Adrenal gland (tissue), 12 donors: ENCODE measurements around the gene WWP2. TPM values are rescaled to one million over a fixed set of nuclear protein-coding genes. Genes with fewer than 3 reads are reported as not detected.

Experiments used
- DNase-seq, 7 donors: peaks; one replicate each; pipeline ENCODE4 v3.0.0-alpha.2; 2019 to 2020
- H3K27ac ChIP-seq, 5 donors: fragments of 200-600 bp; sonication (generic) in 4 of 5; 1 replicate in 3 of 5; 2 replicates in 2 of 5; pipeline versions ENCODE4 v1.5.1 to v1.8.0; 2016 to 2020; ENCODE audit warnings: mild to moderate bottlenecking in 1 of 5
- H3K27me3 ChIP-seq: fragments of 200-600 bp; 2 replicates; pipeline ENCODE4 v1.8.0; 2021
- H3K36me3 ChIP-seq, 2 donors: fragments of 200-600 bp; replicated peaks in 1 of 2; 1 replicate in 1 of 2; 2 replicates in 1 of 2; pipeline versions ENCODE4 v1.5.1 to v1.8.0; 2018 to 2022
- H3K4me1 ChIP-seq, 2 donors: fragments of 200-600 bp; replicated peaks in 1 of 2; 1 replicate in 1 of 2; 2 replicates in 1 of 2; pipeline versions ENCODE4 v1.5.1 to v1.8.0; 2018 to 2021
- H3K4me3 ChIP-seq, 4 donors: fragments of 200-600 bp; sonication (generic) in 3 of 4; one replicate each; pipeline ENCODE4 v1.5.1; 2016 to 2018
- H3K9me3 ChIP-seq, 3 donors: fragments of 200-600 bp; sonication (generic) in 1 of 3; replicated peaks in 1 of 3; 1 replicate in 2 of 3; 2 replicates in 1 of 3; pipeline versions ENCODE4 v1.5.1 to v1.8.0; 2016 to 2021
- POLR2A ChIP-seq, 2 donors: fragments of 450-650 bp; IDR thresholded peaks; one replicate each; pipeline ENCODE4 v1.6.1; 2017; ENCODE audit warnings: antibody characterized with exemption in 2 of 2, mild to moderate bottlenecking in 2 of 2, moderate library complexity in 1 of 2
- WGBS, 4 donors: extraction: QIAGEN DNeasy Blood & Tissue Kit in 2 of 4; methylation state at CpG; one replicate each; pipeline versions ENCODE4 v1.1.5 to v1.1.7; 2013 to 2017; 5-methylcytosine and 5-hydroxymethylcytosine counted together
- intact Hi-C, 2 donors: fragments of 100-400 bp; cut with DNase I; formaldehyde crosslinking; loops; one replicate each; pipeline versions ENCODE4 v1.14.1 to v1.15.0; 2022 to 2023
- polyA plus RNA-seq, 3 donors: library from polyadenylated mRNA; stranded (reverse); fragments of 200-250 nt in 2 of 3; fragments of 350-450 nt in 1 of 3; fragmentation: Illumina TruSeq in 1 of 3; extraction: RNeasy Lipid Tissue Mini Kit (QIAGEN cat#74804) in 1 of 3; gene quantifications; one replicate each; pipeline ENCODE4 v1.2.3, GENCODE V29; 2013 to 2014
- total RNA-seq, 9 donors: library from RNA; depleted of rRNA in 4 of 9; stranded (reverse); fragments of >200 nt in 4 of 9; fragments of 120-200 nt in 1 of 9; fragmentation: NEBNext Ultra II Directional in 1 of 9; extraction: Animal tissue kit (Norgen Biotek cat#: 25700) in 1 of 9; gene quantifications; one replicate each; pipeline versions ENCODE4 v1.1.0 to v1.2.4, GENCODE V29; 2013 to 2023
- TF ChIP-seq, protein P1 (sequence below), 6 experiments: fragments of 450-650 bp in 4 of 6; fragments of 200-600 bp in 2 of 6; sonication (generic) in 1 of 6; IDR thresholded peaks; 1 replicate in 5 of 6; 2 replicates in 1 of 6; pipeline versions ENCODE4 v1.5.1 to v1.8.0; 2016 to 2021; ENCODE audit warnings: antibody characterized with exemption in 6 of 6, mild to moderate bottlenecking in 2 of 6, moderate library complexity in 1 of 6
- donor health status: healthy with polysubstance abuse.
- donor health status: Bipolar disorder and iron deficiency.
- donor health status: DM: yes; HTN: yes; CAD: no.
- donor health status: DM: no; HTN: no; CAD: no.
- donor health status: DM: no; HTN: no; CAD: no.
- donor health status: DM: yes; HTN: yes; CAD: no.

The WWP2 gene
- total and polyA plus RNA-seq, 12 donors, result 28.3 to 99.8 (median 72.0) TPM

DNA sequence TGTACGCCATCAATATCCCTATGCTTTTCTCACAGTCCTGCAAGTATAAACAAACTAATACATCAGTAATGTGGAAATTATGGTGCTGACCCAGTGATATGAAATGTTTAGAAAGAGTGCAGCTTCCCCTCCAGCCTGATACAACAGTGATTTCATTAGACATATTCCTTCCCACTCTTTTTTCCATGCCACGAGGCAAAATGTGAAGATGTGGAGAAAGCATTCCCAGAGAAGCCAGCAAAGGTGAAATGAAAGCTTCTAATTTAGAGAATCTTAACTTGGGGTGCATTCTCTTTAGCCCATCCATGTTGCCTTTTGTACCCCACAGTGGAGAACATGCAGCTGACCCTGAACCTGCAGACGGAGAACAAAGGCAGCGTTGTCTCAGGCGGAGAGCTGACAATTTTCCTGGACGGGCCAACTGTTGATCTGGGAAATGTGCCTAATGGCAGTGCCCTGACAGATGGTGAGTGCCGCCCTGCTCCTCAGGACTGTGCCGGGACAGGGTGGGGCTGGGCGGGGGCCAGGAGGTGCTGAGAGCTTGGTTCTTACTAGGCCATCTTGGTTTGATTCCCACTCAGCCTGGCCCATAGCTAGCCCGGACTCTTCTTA lies 77.8 kb downstream of the WWP2 start:
- peak in 4 of 7 donors; percentile 34 to 53 (median 46) for DNase-seq
- intact Hi-C loops, result no loop called here
- peaks cover 0 to 10% of the 10 kb centered on the region in 2 donors for H3K36me3 ChIP-seq
- peaks cover 15 to 40% of the 10 kb centered on the region in 2 donors for H3K4me1 ChIP-seq
- no peak overlapping the region for H3K4me3 ChIP-seq
- H3K27me3 ChIP-seq, result no peaks in the 10 kb centered on the region
- WGBS, 4 donors, result 50 to 70% (median 56%) methylated on average over 6 to 10 of the region's 10 CpGs
- TF ChIP-seq POLR2A (IDR thresholded peaks at IDR 0.05), result no peak
- TF ChIP-seq, protein P1, sequence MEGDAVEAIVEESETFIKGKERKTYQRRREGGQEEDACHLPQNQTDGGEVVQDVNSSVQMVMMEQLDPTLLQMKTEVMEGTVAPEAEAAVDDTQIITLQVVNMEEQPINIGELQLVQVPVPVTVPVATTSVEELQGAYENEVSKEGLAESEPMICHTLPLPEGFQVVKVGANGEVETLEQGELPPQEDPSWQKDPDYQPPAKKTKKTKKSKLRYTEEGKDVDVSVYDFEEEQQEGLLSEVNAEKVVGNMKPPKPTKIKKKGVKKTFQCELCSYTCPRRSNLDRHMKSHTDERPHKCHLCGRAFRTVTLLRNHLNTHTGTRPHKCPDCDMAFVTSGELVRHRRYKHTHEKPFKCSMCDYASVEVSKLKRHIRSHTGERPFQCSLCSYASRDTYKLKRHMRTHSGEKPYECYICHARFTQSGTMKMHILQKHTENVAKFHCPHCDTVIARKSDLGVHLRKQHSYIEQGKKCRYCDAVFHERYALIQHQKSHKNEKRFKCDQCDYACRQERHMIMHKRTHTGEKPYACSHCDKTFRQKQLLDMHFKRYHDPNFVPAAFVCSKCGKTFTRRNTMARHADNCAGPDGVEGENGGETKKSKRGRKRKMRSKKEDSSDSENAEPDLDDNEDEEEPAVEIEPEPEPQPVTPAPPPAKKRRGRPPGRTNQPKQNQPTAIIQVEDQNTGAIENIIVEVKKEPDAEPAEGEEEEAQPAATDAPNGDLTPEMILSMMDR (IDR thresholded peaks at IDR 0.05), result no peak
- peak overlapping the region in 3 of 5 donors; percentile 9 to 70 (median 34) for H3K27ac ChIP-seq
- H3K9me3 ChIP-seq, result no peaks in the 10 kb centered on the region

DNA sequence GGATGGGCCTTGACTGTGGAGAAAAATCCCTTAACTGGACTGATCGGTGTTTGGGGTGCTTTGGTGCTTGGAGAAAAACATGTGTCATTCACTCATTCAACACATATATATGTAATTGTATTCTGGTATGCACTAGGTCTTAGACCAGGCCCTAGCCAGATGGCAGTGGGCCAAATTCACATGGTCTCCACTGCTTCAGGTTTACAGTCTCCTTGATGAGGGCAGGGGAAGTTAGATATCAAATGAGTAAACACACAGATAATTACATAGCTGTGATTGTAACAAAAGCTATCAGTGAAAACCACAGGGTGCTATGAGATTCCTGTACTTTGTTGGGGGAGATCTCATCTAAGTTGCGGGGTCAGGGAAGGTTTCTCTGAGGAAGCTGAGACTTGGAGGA lies 78.8 kb downstream of the WWP2 start:
- Histone ChIP-seq H3K27ac (peak overlapping the region in 1 of 5 donors; percentile 70), H3K9me3 (no peaks in the 10 kb centered on the region), H3K36me3 (peaks cover 0 to 10% of the 10 kb centered on the region in 2 donors), H3K4me3 (no peak overlapping the region), H3K4me1 (peaks cover 21 to 47% of the 10 kb centered on the region in 2 donors), H3K27me3 (no peaks in the 10 kb centered on the region)
- intact Hi-C loops, result no loop called here
- DNase-seq, result no peak
- WGBS, 4 donors, result 75 to 95% (median 79%) methylated on average over 2 of the region's 2 CpGs
- TF ChIP-seq, protein P1 (IDR thresholded peaks at IDR 0.05), result no peak
- no peak for TF ChIP-seq POLR2A (IDR thresholded peaks at IDR 0.05)

DNA sequence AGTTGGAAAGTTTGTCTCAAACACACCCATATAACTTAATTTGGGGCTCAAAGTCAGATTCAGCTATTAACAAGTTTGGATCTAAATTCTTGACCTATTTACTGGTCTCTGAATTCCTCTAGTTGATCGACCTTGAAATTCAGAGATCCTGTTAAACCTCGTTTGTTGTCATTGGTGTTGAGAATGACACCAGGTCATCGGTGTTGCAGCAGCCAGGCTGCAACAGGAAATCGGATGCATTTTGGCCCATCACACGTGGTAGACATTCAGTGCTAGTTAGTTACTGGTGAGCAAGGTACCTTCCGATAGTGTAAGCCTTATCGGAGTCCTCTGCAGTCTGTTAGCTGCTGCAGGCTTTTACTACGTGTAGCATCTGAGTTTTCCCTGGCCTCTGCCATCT lies 82.3 kb downstream of the WWP2 start:
- Histone ChIP-seq H3K4me3 (no peak overlapping the region), H3K27ac (peak overlapping the region in 1 of 5 donors; percentile 65), H3K36me3 (peaks cover 0 to 10% of the 10 kb centered on the region in 2 donors), H3K9me3 (no peaks in the 10 kb centered on the region), H3K27me3 (no peaks in the 10 kb centered on the region), H3K4me1 (peaks cover 30 to 48% of the 10 kb centered on the region in 2 donors)
- no peak for DNase-seq
- intact Hi-C loops, result no loop called here
- TF ChIP-seq POLR2A (IDR thresholded peaks at IDR 0.05), result no peak
- TF ChIP-seq, protein P1 (IDR thresholded peaks at IDR 0.05), result no peak
- WGBS, 4 donors, result 50 to 71% (median 53%) methylated on average over 7 to 8 of the region's 8 CpGs

DNA sequence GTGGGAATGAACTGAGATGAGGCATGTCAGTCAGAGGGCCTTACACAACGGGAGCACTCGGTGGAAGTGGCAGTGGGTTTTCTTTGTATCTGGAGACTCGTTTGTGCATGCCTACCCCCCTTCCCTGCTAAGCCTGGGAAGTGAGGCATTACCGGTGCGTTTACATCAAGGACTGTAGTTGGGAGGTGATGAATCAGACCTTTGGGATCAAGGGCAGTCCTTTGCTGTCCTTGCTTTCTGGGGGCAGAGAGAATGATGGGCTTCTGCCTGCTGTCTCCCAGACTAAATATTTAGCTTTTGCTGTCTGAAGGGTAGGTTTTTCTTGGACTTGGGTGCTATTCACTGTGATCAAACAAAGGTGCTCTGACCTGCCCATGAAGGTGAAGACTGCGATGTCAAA lies 83.0 kb downstream of the WWP2 start:
- 40 to 66% (median 46%) methylated on average over 5 to 6 of the region's 6 CpGs for WGBS, 4 donors
- peaks cover 0 to 10% of the 10 kb centered on the region in 2 donors for H3K36me3 ChIP-seq
- DNase-seq, result peak in 2 of 7 donors; percentile 32 to 50
- no peaks in the 10 kb centered on the region for H3K27me3 ChIP-seq
- peak overlapping the region in 2 of 5 donors; percentile 54 to 65 for H3K27ac ChIP-seq
- intact Hi-C loops, result no loop called here
- peaks cover 27 to 46% of the 10 kb centered on the region in 2 donors for H3K4me1 ChIP-seq
- TF ChIP-seq POLR2A (IDR thresholded peaks at IDR 0.05), result no peak
- TF ChIP-seq, protein P1 (IDR thresholded peaks at IDR 0.05), result no peak
- H3K4me3 ChIP-seq, result no peak overlapping the region
- no peaks in the 10 kb centered on the region for H3K9me3 ChIP-seq
